Measurements from ENCODE around the gene RGL3.

RGL3 gene

GRCh38 chr19:11390933-11391680 is 28.0 kb downstream of the RGL3 start:
- DNase-seq (ENCODE audit: low read depth) = no peak
- TF ChIP-seq, protein P1, sequence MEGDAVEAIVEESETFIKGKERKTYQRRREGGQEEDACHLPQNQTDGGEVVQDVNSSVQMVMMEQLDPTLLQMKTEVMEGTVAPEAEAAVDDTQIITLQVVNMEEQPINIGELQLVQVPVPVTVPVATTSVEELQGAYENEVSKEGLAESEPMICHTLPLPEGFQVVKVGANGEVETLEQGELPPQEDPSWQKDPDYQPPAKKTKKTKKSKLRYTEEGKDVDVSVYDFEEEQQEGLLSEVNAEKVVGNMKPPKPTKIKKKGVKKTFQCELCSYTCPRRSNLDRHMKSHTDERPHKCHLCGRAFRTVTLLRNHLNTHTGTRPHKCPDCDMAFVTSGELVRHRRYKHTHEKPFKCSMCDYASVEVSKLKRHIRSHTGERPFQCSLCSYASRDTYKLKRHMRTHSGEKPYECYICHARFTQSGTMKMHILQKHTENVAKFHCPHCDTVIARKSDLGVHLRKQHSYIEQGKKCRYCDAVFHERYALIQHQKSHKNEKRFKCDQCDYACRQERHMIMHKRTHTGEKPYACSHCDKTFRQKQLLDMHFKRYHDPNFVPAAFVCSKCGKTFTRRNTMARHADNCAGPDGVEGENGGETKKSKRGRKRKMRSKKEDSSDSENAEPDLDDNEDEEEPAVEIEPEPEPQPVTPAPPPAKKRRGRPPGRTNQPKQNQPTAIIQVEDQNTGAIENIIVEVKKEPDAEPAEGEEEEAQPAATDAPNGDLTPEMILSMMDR (IDR thresholded peaks at IDR 0.05; ENCODE audit: low read depth, low read length, missing control alignments) = no peak
- in situ Hi-C loops (cut with HindIII; ENCODE audit: low sequenced_read_pairs) = no loop called here
- H3K4me3 ChIP-seq (ENCODE audit: low read depth, low read length) = no peak overlapping the region

- TF ChIP-seq, protein P1 (IDR thresholded peaks at IDR 0.05; ENCODE audit: low read depth, low read length, missing control alignments) = no peak
- no peak for DNase-seq (ENCODE audit: low read depth)
- H3K4me3 ChIP-seq (ENCODE audit: low read depth, low read length) = no peak overlapping the region
- in situ Hi-C loops (cut with HindIII; ENCODE audit: low sequenced_read_pairs) = no loop called here
Observed at GRCh38 chr19:11390359-11390758, 28.8 kb downstream of the RGL3 start.

DNA sequence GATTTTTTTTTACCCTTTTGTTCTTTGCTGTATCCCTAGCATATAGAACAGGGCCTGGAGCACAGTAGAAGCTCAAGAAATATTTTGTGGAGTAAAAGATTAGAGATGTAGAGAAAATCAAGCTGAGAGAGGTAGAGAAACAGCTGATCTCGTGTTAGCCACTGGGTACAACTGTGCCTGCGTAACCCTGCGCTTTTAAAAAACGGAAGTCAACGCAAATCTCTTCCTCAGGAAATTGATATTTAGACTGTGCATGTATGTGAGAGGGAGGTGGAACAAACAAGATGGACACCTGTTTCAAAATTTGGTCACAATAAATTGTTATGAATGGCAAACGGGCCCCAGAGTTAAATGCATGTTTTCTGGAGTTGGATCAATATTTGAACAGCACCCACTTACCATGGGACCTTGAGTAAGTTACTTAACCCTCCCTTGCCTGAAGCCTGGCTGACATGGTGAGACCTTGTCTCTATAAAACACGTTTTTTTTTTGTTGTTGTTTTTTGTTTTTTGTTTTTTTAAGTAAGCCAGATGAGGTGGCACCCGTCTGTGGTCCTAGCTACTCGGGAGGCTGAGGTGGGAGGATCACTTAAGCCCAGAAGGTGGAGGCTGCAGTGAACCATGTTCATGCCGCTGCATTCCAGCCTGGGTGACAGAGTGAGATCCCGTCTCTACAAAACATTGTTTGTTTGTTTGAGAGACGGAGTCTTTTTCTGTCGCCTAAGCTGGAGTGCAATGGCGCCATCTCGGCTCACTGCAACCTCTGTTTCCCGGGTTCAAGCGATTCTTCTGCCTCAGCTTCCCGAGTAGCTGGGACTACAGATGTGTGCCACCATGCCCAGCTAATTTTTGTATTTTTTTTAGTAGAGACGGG is 31.7 kb downstream of the RGL3 start:
- no peak overlapping the region for H3K4me3 ChIP-seq (ENCODE audit: low read depth, low read length)
- TF ChIP-seq, protein P1 (IDR thresholded peaks at IDR 0.05; ENCODE audit: low read depth, low read length, missing control alignments) = no peak
- DNase-seq (ENCODE audit: low read depth) = no peak
- in situ Hi-C loops (cut with HindIII; ENCODE audit: low sequenced_read_pairs) = no loop called here

- DNase-seq (ENCODE audit: low read depth) = no peak
- TF ChIP-seq, protein P1 (IDR thresholded peaks at IDR 0.05; ENCODE audit: low read depth, low read length, missing control alignments) = no peak
- in situ Hi-C loops (cut with HindIII; ENCODE audit: low sequenced_read_pairs) = no loop called here
- H3K4me3 ChIP-seq (ENCODE audit: low read depth, low read length) = no peak overlapping the region
Observed at GRCh38 chr19:11384778-11385129, 34.4 kb downstream of the RGL3 start.

GRCh38 chr19:11383706-11384048 is 35.4 kb downstream of the RGL3 start:
- TF ChIP-seq, protein P1 (IDR thresholded peaks at IDR 0.05; ENCODE audit: low read depth, low read length, missing control alignments) = no peak
- no peak for DNase-seq (ENCODE audit: low read depth)
- in situ Hi-C loops (cut with HindIII; ENCODE audit: low sequenced_read_pairs) = no loop called here
- H3K4me3 ChIP-seq (ENCODE audit: low read depth, low read length) = peak overlapping the region; percentile 14

DNA sequence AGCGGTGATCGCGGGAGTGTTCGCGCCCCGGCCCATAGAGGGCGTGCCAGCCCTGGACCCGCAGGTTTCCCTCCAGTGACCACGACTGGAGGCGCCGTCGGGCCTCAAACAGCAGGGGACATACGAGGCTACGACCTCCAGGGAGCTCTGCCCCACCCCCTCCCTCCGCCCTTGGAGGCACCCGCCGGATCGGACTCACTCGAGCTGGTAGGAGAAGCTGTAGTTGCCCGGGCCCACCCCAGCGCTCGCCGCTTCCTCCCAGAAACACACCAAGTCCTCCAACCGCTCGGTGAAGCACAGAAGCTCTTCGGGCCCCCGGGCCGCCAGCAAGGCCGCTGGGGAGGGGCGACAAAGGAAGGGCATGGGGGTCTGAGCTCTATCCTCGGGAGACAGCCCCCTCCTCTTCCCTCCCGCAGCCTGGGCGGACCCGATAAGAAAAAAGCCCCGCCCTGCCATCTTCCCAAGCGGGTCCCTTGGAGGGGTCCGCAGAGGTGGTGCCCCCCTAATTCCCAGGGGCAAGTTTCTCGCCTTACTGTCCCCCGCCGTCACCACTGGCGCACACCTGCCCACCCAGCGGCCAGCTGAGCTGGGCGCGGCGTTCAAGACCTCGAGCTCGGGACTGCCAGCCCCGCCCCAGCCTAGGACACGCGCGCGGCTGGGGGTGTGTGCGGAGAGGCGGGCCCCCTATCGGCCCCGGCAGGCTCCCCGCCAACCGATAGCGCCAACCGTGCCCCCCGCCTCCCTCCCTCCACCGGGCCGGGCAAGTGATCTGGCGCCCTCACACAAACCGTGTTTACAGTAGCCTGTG is 36.0 kb downstream of the RGL3 start:
- in situ Hi-C loops (cut with HindIII; ENCODE audit: low sequenced_read_pairs) = no loop called here
- H3K4me3 ChIP-seq (ENCODE audit: low read depth, low read length) = peak overlapping the region; percentile 14
- TF ChIP-seq, protein P1 (IDR thresholded peaks at IDR 0.05; ENCODE audit: low read depth, low read length, missing control alignments) = peak; percentile 64
- DNase-seq (ENCODE audit: low read depth) = no peak
